NCI-H1417 (cell line): Measurements from ENCODE around the gene HOXC4.

Source experiments
- DNase-seq, 3 experiments: peaks; one replicate each; lab custom pipeline; 2025; lab: John Stamatoyannopoulos, UW

The HOXC4 gene

GRCh38 chr12:54016051-54016450 is 37.6 kb upstream of the HOXC4 start:
- DNase-seq: no peak

DNA sequence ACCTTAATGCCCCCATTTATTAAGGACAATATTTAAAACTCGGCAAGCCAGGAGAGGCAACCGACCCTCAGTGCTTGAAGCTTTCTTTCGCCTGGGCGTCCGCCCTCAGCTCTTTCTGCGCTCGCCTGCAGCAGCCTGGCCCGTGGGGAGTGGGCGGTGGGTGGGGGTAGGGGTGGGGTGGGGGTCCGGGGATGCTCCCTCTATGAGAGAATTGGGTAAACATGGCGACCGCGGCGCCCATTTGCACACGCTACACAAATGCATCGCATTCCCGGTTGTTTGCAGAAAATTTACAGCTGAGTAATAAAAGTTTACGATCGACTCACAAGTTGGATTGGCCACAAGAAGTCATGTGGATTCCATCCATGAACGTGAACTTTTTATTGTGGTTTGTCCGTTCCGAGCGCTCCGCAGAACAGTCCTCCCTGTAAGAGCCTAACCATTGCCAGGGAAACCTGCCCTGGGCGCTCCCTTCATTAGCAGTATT is 37.1 kb upstream of the HOXC4 start:
- peak; percentile 71 to 81 (median 79) for DNase-seq

GRCh38 chr12:54017027-54017788 is 36.4 kb upstream of the HOXC4 start:
- DNase-seq: peak; percentile 82 to 98 (median 97)

- peak; percentile 97 to 99 (median 99) for DNase-seq
Observed at GRCh38 chr12:54017878-54018467, 35.7 kb upstream of the HOXC4 start.

GRCh38 chr12:54018468-54018984 is 35.1 kb upstream of the HOXC4 start:
- peak; percentile 29 to 82 (median 74) for DNase-seq

- peak; percentile 32 to 80 (median 72) for DNase-seq
Observed at GRCh38 chr12:54019091-54019811, 34.4 kb upstream of the HOXC4 start.

DNA sequence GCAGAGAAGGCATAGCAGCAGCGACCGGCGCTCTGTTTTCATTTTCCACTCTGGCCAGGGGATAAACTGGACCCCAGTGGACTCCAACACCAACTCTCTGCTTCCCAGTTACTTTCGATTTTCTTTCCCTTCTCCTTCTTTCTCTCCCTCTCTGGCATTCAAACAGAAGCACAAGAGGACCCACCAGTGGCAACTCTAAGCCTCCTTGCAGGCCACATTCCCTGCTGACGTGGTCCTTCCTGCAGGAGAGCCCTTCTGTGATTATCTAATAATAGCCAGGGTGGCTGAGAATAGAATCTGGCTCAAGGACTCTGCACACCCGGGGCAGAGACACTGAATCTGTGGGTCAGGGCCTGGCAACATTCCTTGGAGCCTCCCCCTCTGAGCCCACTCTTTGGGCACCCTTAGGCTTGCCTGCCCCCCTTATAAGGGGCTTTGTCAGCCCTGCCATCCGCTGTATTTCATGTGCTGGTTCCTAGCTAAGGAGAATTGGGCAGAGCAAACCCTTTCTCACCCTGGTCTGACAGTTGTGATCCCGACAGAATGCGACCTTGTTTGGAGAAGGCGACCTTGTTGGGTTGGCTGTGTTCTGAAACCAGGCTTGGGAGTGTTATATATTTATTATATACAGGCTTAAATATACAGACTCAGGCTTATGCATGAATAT is 33.6 kb upstream of the HOXC4 start:
- DNase-seq: peak; percentile 23 to 61 (median 47)

- DNase-seq: no peak
Observed at GRCh38 chr12:54020591-54021405, 32.8 kb upstream of the HOXC4 start.

- peak in 2 of 3 experiments; percentile 52 to 80 for DNase-seq
Observed at GRCh38 chr12:54021432-54022013, 32.1 kb upstream of the HOXC4 start.

DNA sequence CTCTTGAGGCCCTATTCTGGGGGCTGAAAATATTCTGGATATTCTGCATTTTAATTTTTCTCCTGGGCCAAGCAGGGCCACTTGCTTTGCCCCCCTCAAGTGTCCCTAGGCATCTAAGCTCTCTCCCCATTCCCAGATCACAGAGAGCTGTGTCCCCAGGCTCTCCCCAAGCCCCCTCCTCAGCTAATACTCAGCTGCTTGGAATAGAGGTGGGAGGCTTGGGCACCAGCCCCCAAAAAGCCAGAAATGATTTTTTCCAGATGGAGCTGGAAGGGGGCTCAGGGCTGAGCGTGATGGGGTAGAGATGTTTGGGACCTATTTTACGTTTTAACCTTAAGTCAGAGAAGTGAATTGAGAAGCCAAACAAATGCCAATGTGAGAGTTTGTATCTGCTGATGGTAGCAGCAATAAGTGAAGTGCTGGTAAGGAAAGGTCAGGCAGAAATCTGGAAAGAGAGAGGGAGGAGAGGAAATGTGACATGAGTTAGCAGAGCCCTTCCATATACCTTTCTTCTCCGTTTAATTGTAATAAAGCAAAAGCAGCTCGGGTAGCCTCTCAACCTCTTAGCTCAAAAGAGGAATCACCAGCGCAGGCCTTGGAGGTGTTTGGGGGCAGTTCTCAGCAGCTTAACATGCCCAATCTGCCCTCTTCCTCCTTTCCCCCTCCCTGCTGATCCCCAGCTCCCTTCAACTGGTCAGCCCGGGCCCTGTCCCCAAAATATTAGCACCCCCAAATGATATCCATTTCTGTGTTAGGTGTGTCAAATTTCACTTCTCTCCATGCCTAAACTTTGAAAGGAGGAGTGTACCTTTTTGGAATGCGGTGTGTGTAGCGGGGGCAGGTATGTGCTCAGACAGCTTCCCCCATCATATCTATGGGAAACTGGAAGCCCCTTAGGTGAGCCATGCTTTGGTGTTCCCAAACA is 30.4 kb upstream of the HOXC4 start:
- DNase-seq: no peak

- no peak for DNase-seq
Observed at GRCh38 chr12:54024127-54024526, 29.5 kb upstream of the HOXC4 start.

DNA sequence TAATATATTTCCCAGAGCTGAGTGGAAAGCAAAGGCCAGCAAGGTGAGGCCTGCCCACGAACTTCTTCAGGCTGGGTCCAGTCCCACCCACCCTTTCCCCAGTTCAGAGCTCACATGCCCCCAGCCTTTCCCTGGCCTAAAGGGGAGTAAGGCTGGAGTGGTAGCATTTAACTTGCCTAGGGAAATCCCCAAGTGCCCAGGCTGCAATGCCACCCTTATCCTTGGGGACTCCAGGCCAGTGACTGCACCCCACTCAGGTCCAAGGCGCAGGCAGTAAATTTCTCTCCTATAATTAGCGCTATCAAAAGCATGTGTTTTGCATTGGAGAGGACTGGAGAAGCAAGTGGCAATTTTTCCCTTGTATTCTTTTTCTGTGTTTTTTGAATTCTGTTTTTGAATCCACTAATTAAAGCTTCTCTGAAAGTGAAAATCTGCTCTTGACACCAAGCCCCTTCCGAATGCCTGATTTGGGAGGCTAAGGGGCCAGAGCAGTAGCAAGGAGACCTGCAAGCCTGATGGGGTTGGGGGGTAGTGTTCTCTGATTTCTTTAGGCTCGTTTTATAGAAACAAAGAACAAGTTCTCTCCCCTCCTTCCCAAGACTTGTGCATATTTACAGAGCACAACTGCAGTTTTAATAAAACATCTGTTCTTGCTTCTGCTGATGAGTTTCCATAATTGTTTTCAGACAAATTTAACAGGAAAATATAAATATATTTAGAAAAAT is 28.9 kb upstream of the HOXC4 start:
- DNase-seq: peak in 1 of 3 experiments; percentile 48

DNA sequence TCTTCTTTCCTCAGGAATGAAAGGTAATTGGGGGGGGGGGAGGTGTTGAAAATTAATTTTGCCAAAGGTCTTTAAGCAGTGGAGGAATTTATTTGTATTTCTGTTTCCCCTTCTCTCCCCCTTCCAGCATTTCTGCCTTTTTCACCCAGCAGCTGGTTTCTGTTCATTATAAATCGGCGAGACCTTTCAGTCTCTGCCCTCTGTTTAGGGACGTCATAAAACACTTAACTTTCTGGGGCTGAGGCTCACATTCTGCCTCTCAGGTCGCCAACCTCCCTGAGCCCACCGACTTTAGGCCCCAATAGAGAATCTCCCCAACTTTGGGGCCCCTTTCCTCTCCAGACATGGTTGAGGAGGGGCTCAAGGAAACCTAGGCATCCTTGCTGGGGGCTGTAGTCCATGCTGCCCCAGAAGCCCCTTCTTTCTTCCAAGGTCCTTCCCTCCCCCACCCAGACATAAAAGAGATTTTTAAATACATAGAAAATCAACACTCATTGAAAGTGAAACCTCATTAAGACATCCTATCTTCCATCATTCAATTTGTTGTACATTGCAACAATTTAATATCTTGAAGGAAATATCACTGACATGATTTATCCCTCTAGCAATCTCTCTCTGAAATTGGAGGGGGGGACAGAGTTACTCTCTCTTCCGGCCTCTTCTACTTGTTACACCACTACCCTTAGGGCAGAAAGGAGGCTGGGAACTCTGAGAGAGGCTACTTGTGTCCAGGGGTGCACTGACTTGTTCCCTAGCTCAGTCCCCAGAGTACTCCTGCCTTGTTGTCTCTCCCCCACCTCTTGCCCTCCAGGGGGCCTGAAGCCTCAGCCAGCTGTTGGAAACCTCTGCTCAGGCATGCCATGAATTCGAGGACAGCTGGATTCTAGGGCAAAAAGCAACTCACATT is 27.9 kb upstream of the HOXC4 start:
- no peak for DNase-seq

DNA sequence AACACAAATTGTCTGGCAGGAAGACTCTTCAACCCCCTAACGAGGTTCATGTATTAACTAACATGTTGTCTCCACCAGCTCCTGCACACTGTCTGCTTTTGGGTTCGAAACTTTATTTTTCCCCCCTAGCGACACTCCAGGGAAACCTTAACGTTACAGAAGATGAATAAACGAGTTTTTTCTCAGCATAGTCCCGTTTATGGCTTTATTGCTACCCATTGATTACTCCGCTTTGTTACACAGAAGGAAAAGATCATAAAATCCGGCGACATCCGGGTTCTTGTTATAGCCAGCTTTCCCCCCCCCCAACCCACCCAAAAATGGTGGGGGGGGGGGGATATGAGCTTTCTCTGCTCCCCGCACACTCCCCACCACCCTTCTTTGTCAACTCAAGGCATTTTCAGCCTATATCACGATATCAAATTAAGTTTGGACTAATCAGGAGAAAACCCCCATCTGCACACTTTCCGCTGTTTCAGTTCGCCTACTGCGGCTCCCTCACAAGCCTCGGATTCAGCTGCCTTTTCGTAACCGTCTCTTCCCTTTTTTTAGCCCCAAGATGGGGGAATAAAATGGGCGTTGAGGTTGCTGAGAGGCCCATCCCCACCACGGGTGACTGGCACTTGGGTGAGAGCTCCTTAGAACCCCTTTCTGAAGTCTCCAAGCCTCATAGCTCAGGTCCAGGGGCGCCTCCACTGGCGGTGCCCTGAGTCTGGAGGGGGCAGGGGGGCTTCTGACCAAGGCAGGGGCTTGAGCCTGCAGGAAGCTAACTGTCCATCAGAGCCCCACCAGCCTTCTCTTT is 26.8 kb upstream of the HOXC4 start:
- no peak for DNase-seq

GRCh38 chr12:54027442-54027786 is 26.2 kb upstream of the HOXC4 start:
- no peak for DNase-seq

DNA sequence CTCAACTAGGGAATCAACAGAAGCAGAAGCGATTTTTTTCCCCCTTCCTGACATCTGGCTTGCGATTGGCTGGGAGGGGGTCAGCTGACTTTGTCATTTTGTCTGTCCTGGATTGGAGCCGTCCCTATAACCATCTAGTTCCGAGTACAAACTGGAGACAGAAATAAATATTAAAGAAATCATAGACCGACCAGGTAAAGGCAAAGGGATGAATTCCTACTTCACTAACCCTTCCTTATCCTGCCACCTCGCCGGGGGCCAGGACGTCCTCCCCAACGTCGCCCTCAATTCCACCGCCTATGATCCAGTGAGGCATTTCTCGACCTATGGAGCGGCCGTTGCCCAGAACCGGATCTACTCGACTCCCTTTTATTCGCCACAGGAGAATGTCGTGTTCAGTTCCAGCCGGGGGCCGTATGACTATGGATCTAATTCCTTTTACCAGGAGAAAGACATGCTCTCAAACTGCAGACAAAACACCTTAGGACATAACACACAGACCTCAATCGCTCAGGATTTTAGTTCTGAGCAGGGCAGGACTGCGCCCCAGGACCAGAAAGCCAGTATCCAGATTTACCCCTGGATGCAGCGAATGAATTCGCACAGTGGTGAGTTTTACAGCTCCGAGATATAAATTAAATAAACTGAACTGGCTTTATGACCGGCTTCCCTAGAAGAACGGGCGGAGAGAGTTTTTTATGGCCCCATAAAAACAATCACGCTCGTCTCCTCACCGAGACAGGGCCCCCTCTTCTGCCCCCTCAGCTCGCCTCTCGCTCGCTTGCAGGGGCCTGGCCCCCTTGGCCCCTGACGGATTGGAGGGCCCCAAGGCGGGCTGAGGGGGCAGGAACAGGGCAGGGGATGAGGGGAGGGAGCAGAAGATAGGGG is 25.1 kb upstream of the HOXC4 start, which contains the start of gene HOXC6:
TSS of gene HOXC6 (plus strand) at position 127 of the 888 bp plus-strand sequence. CDS start at position 209, 82 bp downstream.
- no peak for DNase-seq
